Heart right ventricle (tissue), 16 donors: ENCODE results near the gene OTX1. TPM values are rescaled to one million over a fixed set of nuclear protein-coding genes. Genes with fewer than 3 reads are reported as not detected.
"Not testable (repeated sequence)": the region's sequence is repeated elsewhere in the genome, so short reads cannot be mapped to it uniquely, and the experiment has no call there.

Source experiments
- ATAC-seq, 8 donors: fragments of 200-7000 bp; cut with Tn5 transposase; one replicate each; pipeline ENCODE4 v1.9.1; 2020; ENCODE audit warnings: mild to moderate bottlenecking in 8 of 8, moderate library complexity in 8 of 8, moderate number of reproducible peaks in 1 of 8
- DNase-seq, 2 donors: peaks; one replicate each; pipeline ENCODE4 v3.0.0-alpha.2; 2020
- H3K27ac ChIP-seq, 10 donors: fragments of 200-600 bp; sonication (generic) in 2 of 10; one replicate each; pipeline versions ENCODE4 v1.5.0 to v1.8.0; 2020 to 2022; ENCODE audit warnings: mild to moderate bottlenecking in 3 of 10
- H3K27me3 ChIP-seq, 7 donors: fragments of 200-600 bp; one replicate each; pipeline ENCODE4 v1.8.0; 2021 to 2022; ENCODE audit warnings: mild to moderate bottlenecking in 2 of 7
- H3K36me3 ChIP-seq, 9 donors: fragments of 200-600 bp; sonication (generic) in 1 of 9; one replicate each; pipeline versions ENCODE4 v1.5.0 to v1.8.0; 2020 to 2022; ENCODE audit warnings: mild to moderate bottlenecking in 2 of 9
- H3K4me1 ChIP-seq, 9 donors: fragments of 200-600 bp; sonication (generic) in 1 of 9; one replicate each; pipeline versions ENCODE4 v1.5.0 to v1.8.0; 2020 to 2022; ENCODE audit warnings: mild to moderate bottlenecking in 4 of 9
- H3K4me3 ChIP-seq, 10 donors: fragments of 200-600 bp; sonication (generic) in 2 of 10; one replicate each; pipeline versions ENCODE4 v1.5.0 to v1.8.0; 2020 to 2022; ENCODE audit warnings: mild to moderate bottlenecking in 7 of 10, moderate library complexity in 2 of 10
- H3K9me3 ChIP-seq, 11 donors: fragments of 200-600 bp in 10 of 11; sonication (generic) in 2 of 11; one replicate each; pipeline versions ENCODE4 v1.5.0 to v1.8.0; 2013 to 2022; ENCODE audit warnings: mild to moderate bottlenecking in 2 of 11, control low read depth in 1 of 11, moderate library complexity in 1 of 11
- CTCF ChIP-seq, 9 donors: fragments of 200-600 bp; sonication (generic) in 2 of 9; IDR thresholded peaks; one replicate each; pipeline versions ENCODE4 v1.5.0 to v1.8.0; 2021 to 2022; ENCODE audit warnings: antibody characterized with exemption in 9 of 9, mild to moderate bottlenecking in 5 of 9, moderate library complexity in 1 of 9
- WGBS, 2 donors: extraction: QIAGEN DNeasy Blood & Tissue Kit; methylation state at CpG; one replicate each; pipeline ENCODE4 v1.1.7; 2013; ENCODE audit warnings: inconsistent platforms in 1 of 2; 5-methylcytosine and 5-hydroxymethylcytosine counted together
- intact Hi-C, 10 donors: fragments of 100-400 bp; cut with DNase I; formaldehyde crosslinking; loops; one replicate each; pipeline versions ENCODE4 v1.11.1 to v1.14.2; 2022
- polyA plus RNA-seq, 2 donors: library from polyadenylated mRNA; stranded (reverse); fragments of 200-250 nt; gene quantifications; one replicate each; pipeline ENCODE4 v1.2.3, GENCODE V29; 2013
- total RNA-seq, 10 donors: library from RNA; stranded (reverse); fragmentation: NEBNext Ultra II Directional in 3 of 10; extraction: Animal tissue kit (Norgen Biotek cat#: 25700) in 3 of 10; gene quantifications; one replicate each; pipeline versions ENCODE4 v1.2.1 to v1.2.4, GENCODE V29; 2021 to 2023
- donor health status: Arrhythmogenic right ventricular cardiomyopathy.
- donor health status: ischemic (EF 13 %, LVEDD 7.1; RV severe dilation, severe dysfunction).
- donor health status: healthy with polysubstance abuse.
- donor health status: DM: no; HTN: yes; CAD: no.
- donor health status: DM: no; HTN: no; CAD: no.
- donor health status: ischemic (EF 25% LVEDD 6.9; RV normal size, moderate dysfunction).
- donor health status: ischemic (EF 25% LVEDD 5.7; RV mildly dilated, moderate dysfunction).
- donor health status: healthy.
- donor health status: DM: yes; HTN: yes; CAD: no.
- donor health status: Ischemic cardiomyopathy.
- donor health status: ischemic (EF 35%, LVEDD 5.7; RV mildly dilated, moderate dysfunction).
- donor health status: nonischemic (EF 11% LVEDD 7.7; RV severe dilation, severe dysfunction).
- donor health status: DM: yes; HTN: yes; CAD: no.
- donor health status: PGD.
- donor health status: ischemic (EF 29% LVEDD 5.4; RV normal size, mild dysfunction).
- donor health status: nonischemic (EF 23%, LVEDD 6.1; RV moderate dilation, normal function).

Gene OTX1
- total and polyA plus RNA-seq, 12 donors = not detected

DNA sequence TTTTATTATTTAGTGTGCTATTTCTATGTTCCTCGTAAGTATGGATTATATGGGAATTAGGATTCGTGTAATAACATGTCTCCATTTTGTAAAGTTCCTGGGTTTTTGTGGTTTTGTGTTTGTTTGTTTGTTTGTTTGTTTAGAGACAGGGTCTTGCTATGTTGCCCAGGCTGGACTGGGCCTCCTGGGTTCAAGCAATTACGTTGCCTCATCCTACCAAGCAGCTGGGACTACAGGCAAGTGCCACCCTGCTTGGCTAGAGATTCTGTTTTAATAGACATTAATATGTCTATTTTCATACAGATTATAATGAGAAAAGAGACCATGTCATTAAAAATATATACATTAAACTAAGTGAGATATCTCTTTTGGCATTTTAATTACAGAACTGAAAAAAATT, 35.2 kb upstream of the OTX1 start:
- Histone ChIP-seq H3K27ac (no peak overlapping the region), H3K4me3 (no peak overlapping the region), H3K27me3 (no peaks in the 10 kb centered on the region), H3K36me3 (peaks cover 0 to 23% (median 0%) of the 10 kb centered on the region in 9 donors), H3K4me1 (no peaks in the 10 kb centered on the region), H3K9me3 (no peaks in the 10 kb centered on the region)
- TF ChIP-seq CTCF (IDR thresholded peaks at IDR 0.05) = no peak
- ATAC-seq = no peak
- WGBS, 2 donors = 96 to 97% methylated on average over 3 of the region's 3 CpGs
- intact Hi-C loops = loop anchor here in 1 of 10 donors (10.0 kb wide), 1 partner anchor 221 kb away; no protein-coding TSS in a partner anchor
- DNase-seq = no peak

- no peaks in the 10 kb centered on the region for H3K9me3 ChIP-seq
- TF ChIP-seq CTCF (IDR thresholded peaks at IDR 0.05) = no peak
- peaks cover 0 to 28% (median 0%) of the 10 kb centered on the region in 9 donors for H3K36me3 ChIP-seq
- DNase-seq (no peak), ATAC-seq (no peak)
- intact Hi-C loops = loop anchor here in 1 of 10 donors (10.0 kb wide), 1 partner anchor 224 kb away; no protein-coding TSS in a partner anchor
- no peak overlapping the region for H3K27ac ChIP-seq
- H3K27me3 ChIP-seq = no peaks in the 10 kb centered on the region
- WGBS, 2 donors = 94 to 97% methylated on average over 2 of the region's 2 CpGs
- H3K4me3 ChIP-seq = no peak overlapping the region
- H3K4me1 ChIP-seq = no peaks in the 10 kb centered on the region
These were observed 32.2 kb upstream of the OTX1 start for GRCh38 chr2:63018439-63018838.

DNA sequence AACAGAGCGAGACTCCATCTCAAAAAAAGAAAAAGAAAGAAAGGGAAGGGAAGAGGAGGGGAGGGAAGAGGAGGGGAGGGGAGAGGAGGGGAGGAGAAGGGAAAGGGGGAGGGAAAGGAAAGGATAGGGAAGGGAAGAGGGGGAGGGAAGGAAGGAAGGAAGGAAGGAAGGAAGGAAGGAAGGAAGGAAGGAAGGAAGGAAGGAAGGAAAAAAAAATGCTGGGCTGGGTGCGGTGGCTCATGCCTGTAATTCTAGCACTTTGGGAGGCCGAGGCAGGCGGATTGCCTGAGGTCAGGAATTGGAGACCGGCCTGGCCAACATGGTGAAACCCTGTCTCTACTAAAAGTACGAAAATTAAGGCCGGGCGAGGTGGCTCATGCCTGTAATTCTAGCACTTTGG, 30.9 kb upstream of the OTX1 start:
- peaks cover 0 to 23% (median 0%) of the 10 kb centered on the region in 9 donors for H3K36me3 ChIP-seq
- 94% methylated on average over 8 of the region's 8 CpGs for WGBS, 2 donors
- H3K27me3 ChIP-seq, H3K4me1 ChIP-seq, ATAC-seq, H3K4me3 ChIP-seq, H3K9me3 ChIP-seq, DNase-seq, H3K27ac ChIP-seq: not testable (repeated sequence)
- intact Hi-C loops = loop anchor here in 3 of 10 donors (10.0 kb wide), 2 partner anchors 225 to 235 kb away; no protein-coding TSS in a partner anchor

DNA sequence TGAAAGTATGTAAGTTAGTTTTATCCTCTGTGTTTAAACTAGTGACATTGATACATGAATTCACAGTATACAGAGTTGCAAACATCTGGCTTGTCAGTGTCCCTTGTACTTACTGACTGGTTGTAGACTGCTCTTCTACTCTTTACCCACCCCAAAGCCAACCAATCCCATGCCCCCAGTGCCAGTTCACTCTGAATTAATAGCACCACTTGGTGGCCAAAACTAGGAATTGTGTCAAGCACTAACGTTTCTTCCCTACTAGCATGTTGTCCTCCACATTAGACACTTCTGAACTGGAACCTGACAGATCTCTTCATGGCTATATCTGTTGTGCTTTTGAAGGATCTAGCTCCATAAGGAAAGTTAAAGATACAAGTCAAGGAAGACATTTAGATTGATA, 27.2 kb upstream of the OTX1 start:
- ATAC-seq = no peak
- intact Hi-C loops = loop anchor here in 2 of 10 donors (10.0 kb wide), 1 partner anchor 239 kb away; no protein-coding TSS in a partner anchor
- peaks cover 0 to 29% (median 0%) of the 10 kb centered on the region in 9 donors for H3K36me3 ChIP-seq

More for the DNA sequence above, 27.2 kb upstream of the OTX1 start:
- Histone ChIP-seq H3K27me3 (no peaks in the 10 kb centered on the region), H3K27ac (no peak overlapping the region), H3K9me3 (no peaks in the 10 kb centered on the region), H3K4me3 (no peak overlapping the region), H3K4me1 (no peaks in the 10 kb centered on the region)
- WGBS, 2 donors = 0 to 13% methylated on average over 1 of the region's 1 CpG
- DNase-seq = no peak
- TF ChIP-seq CTCF (IDR thresholded peaks at IDR 0.05) = peak in 7 of 9 donors; percentile 18 to 44 (median 33)
